ENCODE results near the gene SLC13A5.

The SLC13A5 gene

GRCh38 chr17:6684460-6684783 is 28.7 kb downstream of the SLC13A5 start:
- Histone ChIP-seq H3K9ac (ENCODE audit: insufficient read length, low read depth) (no peak overlapping the region), H3K4me1 (ENCODE audit: insufficient read depth, insufficient read length) (no peaks in the 10 kb centered on the region), H3K36me3 (ENCODE audit: insufficient read depth, insufficient read length, low read length) (no peaks in the 10 kb centered on the region), H3K4me3 (ENCODE audit: insufficient read length, low read depth) (no peak overlapping the region), H3K27me3 (ENCODE audit: insufficient read depth, insufficient read length) (no peaks in the 10 kb centered on the region), H3K9me3 (ENCODE audit: insufficient read depth, low read length) (no peaks in the 10 kb centered on the region)
- TF ChIP-seq ZNF274 (IDR thresholded peaks at IDR 0.05; ENCODE audit: low read depth, low read length) (no peak), SUZ12 (IDR thresholded peaks at IDR 0.05; ENCODE audit: extremely low read depth, insufficient read depth, insufficient read length) (no peak), YY1 (IDR thresholded peaks at IDR 0.05; ENCODE audit: insufficient read depth, insufficient read length) (no peak)
- no peak for DNase-seq (ENCODE audit: low read depth, low spot score)

- DNase-seq (ENCODE audit: low read depth, low spot score) = no peak
- Histone ChIP-seq H3K36me3 (ENCODE audit: insufficient read depth, insufficient read length, low read length) (no peaks in the 10 kb centered on the region), H3K4me1 (ENCODE audit: insufficient read depth, insufficient read length) (no peaks in the 10 kb centered on the region), H3K9me3 (ENCODE audit: insufficient read depth, low read length) (no peaks in the 10 kb centered on the region), H3K27me3 (ENCODE audit: insufficient read depth, insufficient read length) (no peaks in the 10 kb centered on the region), H3K9ac (ENCODE audit: insufficient read length, low read depth) (no peak overlapping the region), H3K4me3 (ENCODE audit: insufficient read length, low read depth) (no peak overlapping the region)
- TF ChIP-seq SUZ12 (IDR thresholded peaks at IDR 0.05; ENCODE audit: extremely low read depth, insufficient read depth, insufficient read length) (no peak), YY1 (IDR thresholded peaks at IDR 0.05; ENCODE audit: insufficient read depth, insufficient read length) (no peak), ZNF274 (IDR thresholded peaks at IDR 0.05; ENCODE audit: low read depth, low read length) (no peak)
Observed at GRCh38 chr17:6683730-6684459, 29.3 kb downstream of the SLC13A5 start.

- H3K36me3 ChIP-seq (ENCODE audit: insufficient read depth, insufficient read length, low read length) = no peaks in the 10 kb centered on the region
- no peak overlapping the region for H3K4me3 ChIP-seq (ENCODE audit: insufficient read length, low read depth)
- no peak for DNase-seq (ENCODE audit: low read depth, low spot score)
- H3K4me1 ChIP-seq (ENCODE audit: insufficient read depth, insufficient read length) = no peaks in the 10 kb centered on the region
- H3K27me3 ChIP-seq (ENCODE audit: insufficient read depth, insufficient read length) = no peaks in the 10 kb centered on the region
- H3K9me3 ChIP-seq (ENCODE audit: insufficient read depth, low read length) = no peaks in the 10 kb centered on the region
- TF ChIP-seq SUZ12 (IDR thresholded peaks at IDR 0.05; ENCODE audit: extremely low read depth, insufficient read depth, insufficient read length) (no peak), YY1 (IDR thresholded peaks at IDR 0.05; ENCODE audit: insufficient read depth, insufficient read length) (no peak), ZNF274 (IDR thresholded peaks at IDR 0.05; ENCODE audit: low read depth, low read length) (no peak)
- H3K9ac ChIP-seq (ENCODE audit: insufficient read length, low read depth) = no peak overlapping the region
Observed at GRCh38 chr17:6683081-6683684, 30.0 kb downstream of the SLC13A5 start.

- TF ChIP-seq YY1 (IDR thresholded peaks at IDR 0.05; ENCODE audit: insufficient read depth, insufficient read length) (no peak), SUZ12 (IDR thresholded peaks at IDR 0.05; ENCODE audit: extremely low read depth, insufficient read depth, insufficient read length) (no peak), ZNF274 (IDR thresholded peaks at IDR 0.05; ENCODE audit: low read depth, low read length) (no peak)
Observed at GRCh38 chr17:6682339-6682738, 30.8 kb downstream of the SLC13A5 start.

GRCh38 chr17:6681671-6682070 is 31.5 kb downstream of the SLC13A5 start:
- no peaks in the 10 kb centered on the region for H3K36me3 ChIP-seq (ENCODE audit: insufficient read depth, insufficient read length, low read length)
- H3K27me3 ChIP-seq (ENCODE audit: insufficient read depth, insufficient read length) = no peaks in the 10 kb centered on the region
- no peaks in the 10 kb centered on the region for H3K9me3 ChIP-seq (ENCODE audit: insufficient read depth, low read length)
- no peak overlapping the region for H3K9ac ChIP-seq (ENCODE audit: insufficient read length, low read depth)
- peaks cover 4% of the 10 kb centered on the region for H3K4me1 ChIP-seq (ENCODE audit: insufficient read depth, insufficient read length)
- no peak overlapping the region for H3K4me3 ChIP-seq (ENCODE audit: insufficient read length, low read depth)
- TF ChIP-seq ZNF274 (IDR thresholded peaks at IDR 0.05; ENCODE audit: low read depth, low read length) (no peak), YY1 (IDR thresholded peaks at IDR 0.05; ENCODE audit: insufficient read depth, insufficient read length) (no peak), SUZ12 (IDR thresholded peaks at IDR 0.05; ENCODE audit: extremely low read depth, insufficient read depth, insufficient read length) (no peak)
- DNase-seq (ENCODE audit: low read depth, low spot score) = no peak

More at GRCh38 chr17:6682339-6682738, 30.8 kb downstream of the SLC13A5 start:
- no peaks in the 10 kb centered on the region for H3K36me3 ChIP-seq (ENCODE audit: insufficient read depth, insufficient read length, low read length)
- DNase-seq (ENCODE audit: low read depth, low spot score) = no peak
- no peaks in the 10 kb centered on the region for H3K9me3 ChIP-seq (ENCODE audit: insufficient read depth, low read length)
- H3K4me3 ChIP-seq (ENCODE audit: insufficient read length, low read depth) = no peak overlapping the region
- no peaks in the 10 kb centered on the region for H3K4me1 ChIP-seq (ENCODE audit: insufficient read depth, insufficient read length)
- H3K9ac ChIP-seq (ENCODE audit: insufficient read length, low read depth) = no peak overlapping the region
- H3K27me3 ChIP-seq (ENCODE audit: insufficient read depth, insufficient read length) = no peaks in the 10 kb centered on the region

- no peak overlapping the region for H3K4me3 ChIP-seq (ENCODE audit: insufficient read length, low read depth)
- no peak for TF ChIP-seq SUZ12 (IDR thresholded peaks at IDR 0.05; ENCODE audit: extremely low read depth, insufficient read depth, insufficient read length)
- TF ChIP-seq ZNF274 (IDR thresholded peaks at IDR 0.05; ENCODE audit: low read depth, low read length) = no peak
- TF ChIP-seq YY1 (IDR thresholded peaks at IDR 0.05; ENCODE audit: insufficient read depth, insufficient read length) = no peak
- no peak for DNase-seq (ENCODE audit: low read depth, low spot score)
- no peaks in the 10 kb centered on the region for H3K27me3 ChIP-seq (ENCODE audit: insufficient read depth, insufficient read length)
- H3K36me3 ChIP-seq (ENCODE audit: insufficient read depth, insufficient read length, low read length) = no peaks in the 10 kb centered on the region
- H3K4me1 ChIP-seq (ENCODE audit: insufficient read depth, insufficient read length) = peaks cover 8% of the 10 kb centered on the region
- no peak overlapping the region for H3K9ac ChIP-seq (ENCODE audit: insufficient read length, low read depth)
- no peaks in the 10 kb centered on the region for H3K9me3 ChIP-seq (ENCODE audit: insufficient read depth, low read length)
Observed at GRCh38 chr17:6681176-6681575, 32.0 kb downstream of the SLC13A5 start.

- no peaks in the 10 kb centered on the region for H3K36me3 ChIP-seq (ENCODE audit: insufficient read depth, insufficient read length, low read length)
- H3K4me3 ChIP-seq (ENCODE audit: insufficient read length, low read depth) = no peak overlapping the region
- H3K4me1 ChIP-seq (ENCODE audit: insufficient read depth, insufficient read length) = peaks cover 8% of the 10 kb centered on the region
- H3K9me3 ChIP-seq (ENCODE audit: insufficient read depth, low read length) = no peaks in the 10 kb centered on the region
- no peak overlapping the region for H3K9ac ChIP-seq (ENCODE audit: insufficient read length, low read depth)
- no peak for DNase-seq (ENCODE audit: low read depth, low spot score)
- H3K27me3 ChIP-seq (ENCODE audit: insufficient read depth, insufficient read length) = no peaks in the 10 kb centered on the region
- TF ChIP-seq SUZ12 (IDR thresholded peaks at IDR 0.05; ENCODE audit: extremely low read depth, insufficient read depth, insufficient read length) (no peak), YY1 (IDR thresholded peaks at IDR 0.05; ENCODE audit: insufficient read depth, insufficient read length) (no peak), ZNF274 (IDR thresholded peaks at IDR 0.05; ENCODE audit: low read depth, low read length) (no peak)
Observed at GRCh38 chr17:6679241-6679640, 33.9 kb downstream of the SLC13A5 start.

Data from NT2/D1 (cell line).